ENCODE measurements around the gene STRA6.

DNA sequence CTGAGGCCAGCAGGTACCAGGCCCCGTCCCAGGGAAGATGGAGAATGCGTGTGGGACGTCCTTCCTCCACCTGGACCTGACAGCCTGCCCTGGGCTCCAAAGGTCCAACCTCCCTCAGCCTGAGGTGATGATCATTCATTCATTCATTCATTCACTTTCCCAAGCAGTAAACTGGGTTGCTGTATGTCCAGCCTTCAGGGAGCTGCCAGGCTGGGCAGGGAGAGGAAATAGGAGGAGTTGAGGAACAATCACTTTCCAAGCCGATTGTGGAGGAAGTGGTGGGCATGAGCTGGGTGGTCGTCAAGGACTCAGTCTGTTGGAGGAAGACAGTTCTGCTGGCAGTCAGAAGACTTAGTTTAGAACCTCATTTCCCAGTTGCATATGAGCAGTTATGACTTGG is 23.3 kb upstream of the STRA6 start:
- TF ChIP-seq, protein P1, sequence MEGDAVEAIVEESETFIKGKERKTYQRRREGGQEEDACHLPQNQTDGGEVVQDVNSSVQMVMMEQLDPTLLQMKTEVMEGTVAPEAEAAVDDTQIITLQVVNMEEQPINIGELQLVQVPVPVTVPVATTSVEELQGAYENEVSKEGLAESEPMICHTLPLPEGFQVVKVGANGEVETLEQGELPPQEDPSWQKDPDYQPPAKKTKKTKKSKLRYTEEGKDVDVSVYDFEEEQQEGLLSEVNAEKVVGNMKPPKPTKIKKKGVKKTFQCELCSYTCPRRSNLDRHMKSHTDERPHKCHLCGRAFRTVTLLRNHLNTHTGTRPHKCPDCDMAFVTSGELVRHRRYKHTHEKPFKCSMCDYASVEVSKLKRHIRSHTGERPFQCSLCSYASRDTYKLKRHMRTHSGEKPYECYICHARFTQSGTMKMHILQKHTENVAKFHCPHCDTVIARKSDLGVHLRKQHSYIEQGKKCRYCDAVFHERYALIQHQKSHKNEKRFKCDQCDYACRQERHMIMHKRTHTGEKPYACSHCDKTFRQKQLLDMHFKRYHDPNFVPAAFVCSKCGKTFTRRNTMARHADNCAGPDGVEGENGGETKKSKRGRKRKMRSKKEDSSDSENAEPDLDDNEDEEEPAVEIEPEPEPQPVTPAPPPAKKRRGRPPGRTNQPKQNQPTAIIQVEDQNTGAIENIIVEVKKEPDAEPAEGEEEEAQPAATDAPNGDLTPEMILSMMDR (IDR thresholded peaks at IDR 0.05): no peak
- TF ChIP-seq POLR2A (IDR thresholded peaks at IDR 0.05): no peak

Measured in thyroid gland (tissue), 4 donors.